ENCODE data around the gene UNC80.

The UNC80 gene

DNA sequence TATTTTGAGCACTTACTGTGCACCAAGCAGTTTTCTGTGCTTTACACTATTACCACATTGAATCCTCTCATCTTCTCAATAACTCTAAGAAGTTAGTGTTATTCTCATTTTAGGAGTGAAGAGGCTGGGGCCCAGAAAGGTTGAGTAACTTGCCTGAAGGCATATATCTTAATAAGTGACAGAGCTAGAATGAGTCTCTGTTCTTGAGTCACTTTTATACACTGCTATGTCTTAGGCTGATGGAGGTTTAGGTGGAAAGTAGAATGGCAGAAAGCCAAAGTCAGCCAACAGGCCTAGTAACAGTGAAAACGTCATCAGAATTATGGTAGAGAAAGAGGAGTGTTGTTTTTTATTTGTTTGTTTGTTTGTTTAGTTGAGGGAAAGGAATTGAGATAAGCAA is 202.9 kb downstream of the UNC80 start:
- DNase-seq (ENCODE audit: low spot score) = no peak
- H3K27me3 ChIP-seq (ENCODE audit: insufficient read depth, poor library complexity, severe bottlenecking) = no peaks in the 10 kb centered on the region
- no peak overlapping the region for H3K4me3 ChIP-seq (ENCODE audit: severe bottlenecking)
- TF ChIP-seq, protein P1, sequence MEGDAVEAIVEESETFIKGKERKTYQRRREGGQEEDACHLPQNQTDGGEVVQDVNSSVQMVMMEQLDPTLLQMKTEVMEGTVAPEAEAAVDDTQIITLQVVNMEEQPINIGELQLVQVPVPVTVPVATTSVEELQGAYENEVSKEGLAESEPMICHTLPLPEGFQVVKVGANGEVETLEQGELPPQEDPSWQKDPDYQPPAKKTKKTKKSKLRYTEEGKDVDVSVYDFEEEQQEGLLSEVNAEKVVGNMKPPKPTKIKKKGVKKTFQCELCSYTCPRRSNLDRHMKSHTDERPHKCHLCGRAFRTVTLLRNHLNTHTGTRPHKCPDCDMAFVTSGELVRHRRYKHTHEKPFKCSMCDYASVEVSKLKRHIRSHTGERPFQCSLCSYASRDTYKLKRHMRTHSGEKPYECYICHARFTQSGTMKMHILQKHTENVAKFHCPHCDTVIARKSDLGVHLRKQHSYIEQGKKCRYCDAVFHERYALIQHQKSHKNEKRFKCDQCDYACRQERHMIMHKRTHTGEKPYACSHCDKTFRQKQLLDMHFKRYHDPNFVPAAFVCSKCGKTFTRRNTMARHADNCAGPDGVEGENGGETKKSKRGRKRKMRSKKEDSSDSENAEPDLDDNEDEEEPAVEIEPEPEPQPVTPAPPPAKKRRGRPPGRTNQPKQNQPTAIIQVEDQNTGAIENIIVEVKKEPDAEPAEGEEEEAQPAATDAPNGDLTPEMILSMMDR (IDR thresholded peaks at IDR 0.05; ENCODE audit: poor library complexity, severe bottlenecking) = no peak
- H3K9me3 ChIP-seq (ENCODE audit: severe bottlenecking) = no peaks in the 10 kb centered on the region
- H3K36me3 ChIP-seq (ENCODE audit: low read depth) = no peaks in the 10 kb centered on the region
- peak; percentile 59; the same call in 2 of the 3 replicates for ATAC-seq (ENCODE audit: low read depth)
- H3K27ac ChIP-seq (ENCODE audit: poor library complexity, severe bottlenecking) = no peak overlapping the region
- no peaks in the 10 kb centered on the region for H3K4me1 ChIP-seq (ENCODE audit: insufficient read depth, poor library complexity, severe bottlenecking)

DNA sequence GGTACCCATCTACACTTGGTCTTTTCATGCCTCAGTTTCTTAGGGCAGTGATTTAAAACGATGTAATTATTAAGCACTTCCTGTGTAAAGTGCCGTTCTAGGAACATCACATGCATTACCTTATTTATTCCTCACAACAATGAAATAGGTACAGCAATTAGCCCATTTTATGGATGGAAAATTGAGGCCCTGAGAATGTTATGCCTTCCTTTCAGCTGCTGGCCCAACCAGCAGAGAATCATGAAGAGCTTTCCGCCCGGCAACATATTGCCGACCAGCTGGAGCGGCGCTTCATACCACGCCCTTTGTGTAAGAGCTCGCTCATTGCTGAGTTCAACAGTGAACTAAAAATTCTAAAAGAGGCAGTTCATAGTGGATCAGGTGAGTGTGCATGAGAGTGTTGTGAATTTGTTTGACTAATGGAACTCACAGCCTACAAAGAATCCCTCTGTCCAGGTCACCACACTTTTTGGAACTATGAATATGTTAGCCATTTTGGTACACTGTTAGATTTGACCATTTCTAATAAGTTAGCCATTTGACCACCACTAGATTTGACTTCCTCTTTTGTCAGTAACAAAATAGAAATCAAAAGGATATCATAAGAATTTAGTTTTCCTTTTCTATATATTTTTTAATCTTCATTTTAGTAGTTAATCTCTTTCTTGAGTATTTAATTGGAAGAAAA is 205.2 kb downstream of the UNC80 start:
- no peaks in the 10 kb centered on the region for H3K9me3 ChIP-seq (ENCODE audit: severe bottlenecking)
- no peaks in the 10 kb centered on the region for H3K4me1 ChIP-seq (ENCODE audit: insufficient read depth, poor library complexity, severe bottlenecking)
- no peaks in the 10 kb centered on the region for H3K27me3 ChIP-seq (ENCODE audit: insufficient read depth, poor library complexity, severe bottlenecking)
- no peak overlapping the region for H3K27ac ChIP-seq (ENCODE audit: poor library complexity, severe bottlenecking)
- no peaks in the 10 kb centered on the region for H3K36me3 ChIP-seq (ENCODE audit: low read depth)
- H3K4me3 ChIP-seq (ENCODE audit: severe bottlenecking) = no peak overlapping the region
- ATAC-seq (ENCODE audit: low read depth) = no peak
- DNase-seq (ENCODE audit: low spot score) = no peak
- TF ChIP-seq, protein P1 (IDR thresholded peaks at IDR 0.05; ENCODE audit: poor library complexity, severe bottlenecking) = no peak

DNA sequence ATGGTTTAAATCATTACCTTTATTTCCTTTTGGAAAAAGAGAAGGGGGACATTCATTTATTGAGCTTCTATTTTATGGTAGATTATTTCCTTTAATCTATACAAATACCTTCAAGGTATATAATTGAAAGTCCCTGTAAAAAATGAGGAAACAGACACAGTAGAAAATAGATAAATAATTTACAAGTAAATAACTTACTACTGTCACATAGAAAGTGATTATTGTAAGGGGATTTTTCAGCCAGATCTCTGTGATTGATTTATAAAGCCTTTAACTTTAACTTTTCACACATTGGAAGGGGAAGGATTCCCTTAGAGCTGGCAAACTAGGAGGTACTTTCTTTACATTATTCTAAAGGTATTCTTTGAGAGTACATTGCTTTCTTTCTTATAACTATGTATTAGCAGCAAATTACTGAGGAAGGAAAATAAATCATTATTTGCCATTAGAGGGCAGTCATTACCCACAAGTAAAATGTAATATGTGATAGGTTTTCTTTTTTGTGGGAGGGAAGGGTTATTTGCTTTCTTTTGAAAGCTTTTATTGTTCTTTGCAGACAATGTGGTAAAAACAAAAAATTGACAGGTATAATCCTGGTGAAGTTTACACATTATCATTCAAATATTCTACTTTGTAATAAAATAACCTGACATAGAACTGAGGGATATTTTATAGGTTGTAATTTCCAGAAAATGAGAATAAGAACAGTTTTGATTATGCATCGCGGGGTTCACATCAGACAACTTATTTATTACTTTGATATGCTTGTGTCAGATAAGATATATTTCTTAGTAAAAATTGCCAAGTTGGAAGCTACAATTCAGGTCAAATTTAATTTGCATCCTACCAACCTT is 206.0 kb downstream of the UNC80 start:
- TF ChIP-seq, protein P1 (IDR thresholded peaks at IDR 0.05; ENCODE audit: poor library complexity, severe bottlenecking) = peak; percentile 72
- Histone ChIP-seq H3K4me3 (ENCODE audit: severe bottlenecking) (no peak overlapping the region), H3K27ac (ENCODE audit: poor library complexity, severe bottlenecking) (no peak overlapping the region), H3K27me3 (ENCODE audit: insufficient read depth, poor library complexity, severe bottlenecking) (no peaks in the 10 kb centered on the region), H3K36me3 (ENCODE audit: low read depth) (no peaks in the 10 kb centered on the region), H3K9me3 (ENCODE audit: severe bottlenecking) (no peaks in the 10 kb centered on the region), H3K4me1 (ENCODE audit: insufficient read depth, poor library complexity, severe bottlenecking) (no peaks in the 10 kb centered on the region)
- ATAC-seq (ENCODE audit: low read depth) (no peak), DNase-seq (ENCODE audit: low spot score) (no peak)

DNA sequence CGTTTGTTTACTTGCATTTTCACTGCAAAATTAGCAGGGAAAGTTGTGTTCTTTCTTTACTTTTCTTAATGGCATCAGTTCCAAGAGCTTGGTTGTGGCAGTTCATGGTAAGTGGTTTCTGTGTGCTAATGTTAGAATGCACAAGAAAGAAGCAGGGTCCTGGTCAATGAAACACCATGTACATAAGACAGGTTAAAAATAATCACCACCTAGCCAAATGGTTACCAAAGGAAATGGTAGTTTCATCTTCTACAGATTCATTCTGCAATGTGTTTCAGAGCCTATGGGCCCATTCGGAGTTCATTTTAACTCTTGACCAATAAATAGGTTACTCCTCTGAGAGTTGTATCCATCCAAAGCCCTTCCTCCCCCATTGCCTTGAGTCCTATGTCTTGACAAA is 212.7 kb downstream of the UNC80 start:
- no peaks in the 10 kb centered on the region for H3K9me3 ChIP-seq (ENCODE audit: severe bottlenecking)

More for the DNA sequence above, 212.7 kb downstream of the UNC80 start:
- Histone ChIP-seq H3K27ac (ENCODE audit: poor library complexity, severe bottlenecking) (no peak overlapping the region), H3K4me3 (ENCODE audit: severe bottlenecking) (no peak overlapping the region), H3K27me3 (ENCODE audit: insufficient read depth, poor library complexity, severe bottlenecking) (no peaks in the 10 kb centered on the region), H3K4me1 (ENCODE audit: insufficient read depth, poor library complexity, severe bottlenecking) (no peaks in the 10 kb centered on the region), H3K36me3 (ENCODE audit: low read depth) (no peaks in the 10 kb centered on the region)
- ATAC-seq (ENCODE audit: low read depth) (no peak), DNase-seq (ENCODE audit: low spot score) (no peak)
- TF ChIP-seq, protein P1 (IDR thresholded peaks at IDR 0.05; ENCODE audit: poor library complexity, severe bottlenecking) = no peak
